GM23248 (cell line): ENCODE data around the gene RAB8A.

Experiments
- EZH2 ChIP-seq: fragments of 200-600 bp; sonication (generic); IDR thresholded peaks from 2 replicates; pipeline ENCODE4 v1.6.1; 2018; ENCODE audit warnings: antibody characterized with exemption, mild to moderate bottlenecking; ENCODE audit not compliant: insufficient read depth, poor library complexity, severe bottlenecking
- EZH2phosphoT487 ChIP-seq: fragments of 200-600 bp; sonication (generic); IDR thresholded peaks from 2 replicates; pipeline ENCODE4 v1.6.1; 2018; ENCODE audit warnings: antibody characterized with exemption, moderate library complexity, mild to moderate bottlenecking, low read depth; ENCODE audit not compliant: insufficient read depth

DNA sequence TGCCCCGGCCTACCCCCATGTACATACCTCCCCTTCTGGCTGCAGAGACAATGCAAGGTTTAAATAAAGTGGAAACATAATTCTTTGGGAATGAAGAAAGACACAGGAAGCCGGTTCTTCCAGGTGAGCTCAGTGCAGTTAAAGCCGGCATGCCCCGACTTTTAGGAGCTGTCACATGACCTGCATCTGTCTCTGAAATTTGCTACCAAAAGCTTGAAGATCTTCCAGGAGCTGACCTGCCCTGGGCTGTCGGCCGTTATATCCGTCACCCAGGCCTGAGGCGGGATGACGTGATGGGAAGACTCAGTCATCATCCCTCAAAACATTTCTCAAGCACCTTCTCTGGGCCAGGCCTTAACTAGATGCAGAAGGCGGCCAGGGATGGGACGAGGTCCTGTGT, 10.3 kb downstream of the RAB8A start:
- TF ChIP-seq EZH2phosphoT487 (no peak), EZH2 (no peak)
